ENCODE results near the gene CD300A.
"Not testable (repeated sequence)": the region's sequence is repeated elsewhere in the genome, so short reads cannot be mapped to it uniquely, and the experiment has no call there.

CD300A gene

GRCh38 chr17:74514632-74515334, 48.3 kb downstream of the CD300A start:
- H3K4me3 ChIP-seq (ENCODE audit: low read depth, low read length): no peak overlapping the region
- in situ Hi-C loops (cut with HindIII; ENCODE audit: low sequenced_read_pairs): no loop called here
- DNase-seq (ENCODE audit: low read depth): peak; percentile 8
- no peak for TF ChIP-seq CTCF (IDR thresholded peaks at IDR 0.05; ENCODE audit: low read depth, low read length, missing control alignments)

DNA sequence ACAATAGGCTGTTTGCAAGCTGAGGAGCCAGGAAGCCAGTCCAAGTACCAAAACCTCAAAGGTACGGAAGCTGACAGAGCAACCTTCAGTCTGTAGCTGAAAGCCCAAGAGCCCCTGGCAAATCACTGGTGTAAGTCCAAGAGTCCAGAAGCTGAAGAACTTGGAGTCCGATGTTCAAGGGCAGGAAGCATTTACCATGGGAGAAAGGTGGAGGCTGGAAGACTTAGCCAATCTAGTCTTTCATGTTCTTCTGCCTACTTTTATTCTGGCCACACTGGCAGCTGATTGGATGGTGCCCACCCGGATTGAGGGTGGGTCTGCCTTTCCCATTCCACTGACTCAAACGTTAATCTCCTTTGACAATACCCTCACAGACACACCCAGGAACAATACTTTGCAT, 49.5 kb downstream of the CD300A start:
- TF ChIP-seq CTCF (IDR thresholded peaks at IDR 0.05; ENCODE audit: low read depth, low read length, missing control alignments): no peak
- in situ Hi-C loops (cut with HindIII; ENCODE audit: low sequenced_read_pairs): no loop called here

DNA sequence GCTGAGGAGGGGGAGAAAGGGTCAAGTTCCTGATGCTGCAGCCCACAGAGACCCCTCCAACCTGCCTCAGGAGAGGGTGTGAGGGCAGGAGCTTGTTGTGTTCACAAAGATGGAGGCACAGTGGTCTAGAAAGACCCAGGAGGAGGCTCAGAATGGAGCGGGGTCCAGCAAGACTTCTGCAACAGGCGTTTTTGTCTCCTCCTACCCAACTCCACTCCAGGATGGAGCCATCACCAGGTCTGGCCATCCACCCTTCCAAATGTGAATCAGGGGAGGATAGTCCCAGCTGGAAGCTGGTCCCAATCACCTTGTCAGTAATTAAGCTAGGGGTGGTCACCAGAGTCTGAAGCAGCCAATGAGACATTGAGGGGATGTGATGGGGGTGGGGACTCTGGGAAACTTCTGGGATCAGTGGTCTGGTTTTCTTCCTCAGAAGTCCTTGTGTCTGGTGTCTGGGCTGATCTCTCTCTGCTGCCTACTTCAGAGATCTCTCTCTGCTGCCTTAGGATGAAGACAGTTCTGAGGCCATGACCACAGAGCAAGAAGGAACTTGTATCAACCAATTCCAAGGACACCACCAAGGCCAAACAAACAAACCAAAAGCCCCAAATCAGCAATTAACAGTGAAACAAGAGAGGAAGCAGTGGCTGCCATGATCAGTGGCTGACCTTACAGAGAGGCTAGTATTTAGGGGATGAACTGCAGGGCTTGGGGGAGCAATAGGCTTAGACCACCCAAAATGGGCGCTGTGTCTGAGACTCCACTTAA, 50.3 kb downstream of the CD300A start:
- no peak overlapping the region for H3K4me3 ChIP-seq (ENCODE audit: low read depth, low read length)
- in situ Hi-C loops (cut with HindIII; ENCODE audit: low sequenced_read_pairs): no loop called here
- no peak for TF ChIP-seq CTCF (IDR thresholded peaks at IDR 0.05; ENCODE audit: low read depth, low read length, missing control alignments)
- no peak for DNase-seq (ENCODE audit: low read depth)

More for the DNA sequence above, 49.5 kb downstream of the CD300A start:
- no peak for DNase-seq (ENCODE audit: low read depth)
- no peak overlapping the region for H3K4me3 ChIP-seq (ENCODE audit: low read depth, low read length)

- H3K4me3 ChIP-seq (ENCODE audit: low read depth, low read length); in situ Hi-C loops (cut with HindIII; ENCODE audit: low sequenced_read_pairs); DNase-seq (ENCODE audit: low read depth): not testable (repeated sequence)
These were observed 52.1 kb downstream of the CD300A start for GRCh38 chr17:74518413-74518981.

GRCh38 chr17:74520016-74520434, 53.6 kb downstream of the CD300A start:
- no peak for DNase-seq (ENCODE audit: low read depth)
- in situ Hi-C loops (cut with HindIII; ENCODE audit: low sequenced_read_pairs): no loop called here

DNA sequence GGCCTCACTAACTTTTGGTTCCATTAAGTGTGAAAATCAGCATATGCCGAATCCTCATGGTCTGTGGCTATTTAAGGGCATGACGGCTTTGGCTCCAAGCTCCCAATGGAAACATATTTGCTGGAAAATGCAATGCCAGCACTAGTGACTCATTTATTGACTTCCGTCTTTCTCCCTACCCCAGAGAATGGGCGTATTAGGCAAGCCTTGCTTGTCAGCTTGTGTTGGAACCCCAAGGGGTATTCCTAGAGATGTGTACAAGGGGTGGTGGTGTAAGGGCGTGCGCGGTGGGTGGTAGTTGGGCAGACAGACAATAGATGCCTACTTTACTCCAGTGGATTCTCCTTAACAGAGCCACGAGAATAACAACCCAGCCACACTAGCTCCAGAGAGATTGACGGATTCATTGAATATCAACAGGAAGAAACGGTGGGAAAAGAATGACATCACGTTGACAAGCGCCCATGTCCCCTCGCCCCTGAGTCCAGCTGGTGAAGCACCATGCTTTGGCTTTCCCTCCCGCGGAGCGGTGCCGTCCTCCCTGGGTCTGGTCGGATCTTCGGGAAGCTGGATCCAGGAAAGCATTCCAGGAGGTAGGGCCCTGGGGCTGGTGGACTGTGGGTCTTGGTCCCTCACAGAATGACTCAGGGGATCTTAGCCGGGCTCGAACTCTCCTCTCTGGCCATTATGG, 54.5 kb downstream of the CD300A start:
- no peak for TF ChIP-seq CTCF (IDR thresholded peaks at IDR 0.05; ENCODE audit: low read depth, low read length, missing control alignments)
- in situ Hi-C loops (cut with HindIII; ENCODE audit: low sequenced_read_pairs): no loop called here
- no peak for DNase-seq (ENCODE audit: low read depth)
- no peak overlapping the region for H3K4me3 ChIP-seq (ENCODE audit: low read depth, low read length)

More at GRCh38 chr17:74520016-74520434, 53.6 kb downstream of the CD300A start:
- H3K4me3 ChIP-seq (ENCODE audit: low read depth, low read length): no peak overlapping the region
- no peak for TF ChIP-seq CTCF (IDR thresholded peaks at IDR 0.05; ENCODE audit: low read depth, low read length, missing control alignments)
